WTC11 (cell line): ENCODE results near the gene GORASP1.

ENCODE experiments used
- RELA ChIP-seq: sonication (generic); formaldehyde crosslinking; IDR thresholded peaks from 2 replicates; pipeline ENCODE4 v1.8.1; 2022; ENCODE audit warnings: missing genetic modification reagents, mild to moderate bottlenecking, borderline replicate concordance
- TEAD4 ChIP-seq: sonication (generic); formaldehyde crosslinking; IDR thresholded peaks from 2 replicates; pipeline ENCODE4 v1.8.0; 2022; ENCODE audit warnings: mild to moderate bottlenecking, missing genetic modification reagents
- TF ChIP-seq, protein P1 (sequence below): fragments of 200-600 bp; IDR thresholded peaks from 2 replicates; pipeline ENCODE4 v1.8.0; 2022; ENCODE audit warnings: antibody characterized with exemption

DNA sequence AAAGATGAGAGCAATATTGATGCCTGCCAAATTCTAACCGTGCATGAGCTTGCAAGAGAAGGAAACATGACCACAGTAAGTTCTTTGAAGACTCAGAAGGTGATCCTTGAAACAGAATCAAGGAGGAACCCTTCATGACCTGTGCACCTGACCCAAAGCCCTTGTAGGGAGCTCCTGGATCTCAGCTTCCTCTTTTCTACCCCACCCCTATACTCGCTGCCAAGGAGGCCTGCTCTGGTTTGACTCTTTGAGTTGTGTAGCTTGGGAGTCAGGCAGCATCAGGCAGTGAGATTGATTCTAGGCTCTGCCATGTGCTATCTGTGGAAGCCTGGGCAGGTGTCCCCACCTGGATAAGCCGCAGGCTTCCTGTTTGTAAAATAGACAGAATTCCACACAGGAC is 10.7 kb upstream of the GORASP1 start:
- no peak for TF ChIP-seq TEAD4 (CRISPR knock-in tag)
- TF ChIP-seq, protein P1, sequence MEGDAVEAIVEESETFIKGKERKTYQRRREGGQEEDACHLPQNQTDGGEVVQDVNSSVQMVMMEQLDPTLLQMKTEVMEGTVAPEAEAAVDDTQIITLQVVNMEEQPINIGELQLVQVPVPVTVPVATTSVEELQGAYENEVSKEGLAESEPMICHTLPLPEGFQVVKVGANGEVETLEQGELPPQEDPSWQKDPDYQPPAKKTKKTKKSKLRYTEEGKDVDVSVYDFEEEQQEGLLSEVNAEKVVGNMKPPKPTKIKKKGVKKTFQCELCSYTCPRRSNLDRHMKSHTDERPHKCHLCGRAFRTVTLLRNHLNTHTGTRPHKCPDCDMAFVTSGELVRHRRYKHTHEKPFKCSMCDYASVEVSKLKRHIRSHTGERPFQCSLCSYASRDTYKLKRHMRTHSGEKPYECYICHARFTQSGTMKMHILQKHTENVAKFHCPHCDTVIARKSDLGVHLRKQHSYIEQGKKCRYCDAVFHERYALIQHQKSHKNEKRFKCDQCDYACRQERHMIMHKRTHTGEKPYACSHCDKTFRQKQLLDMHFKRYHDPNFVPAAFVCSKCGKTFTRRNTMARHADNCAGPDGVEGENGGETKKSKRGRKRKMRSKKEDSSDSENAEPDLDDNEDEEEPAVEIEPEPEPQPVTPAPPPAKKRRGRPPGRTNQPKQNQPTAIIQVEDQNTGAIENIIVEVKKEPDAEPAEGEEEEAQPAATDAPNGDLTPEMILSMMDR = no peak
- no peak for TF ChIP-seq RELA (CRISPR knock-in tag)
